Suprapubic skin (tissue), 4 donors: ENCODE data around the gene UBE4A.

Source experiments
- EP300 ChIP-seq: sonication (generic); formaldehyde crosslinking; IDR thresholded peaks from one replicate; pipeline ENCODE4 v1.6.1; 2017; ENCODE audit warnings: antibody characterized with exemption
- POLR2A ChIP-seq, 2 donors: fragments of 450-650 bp; IDR thresholded peaks; one replicate each; pipeline ENCODE4 v1.6.1; 2017; ENCODE audit warnings: antibody characterized with exemption in 2 of 2, mild to moderate bottlenecking in 2 of 2, moderate library complexity in 2 of 2
- POLR2AphosphoS5 ChIP-seq, 3 donors: sonication (generic); formaldehyde crosslinking; IDR thresholded peaks; one replicate each; pipeline ENCODE4 v1.6.1; 2017; ENCODE audit warnings: antibody characterized with exemption in 3 of 3
- TF ChIP-seq, protein P1 (sequence below), 2 donors: fragments of 200-600 bp in 1 of 2; fragments of 450-650 bp in 1 of 2; sonication (generic) in 1 of 2; IDR thresholded peaks; one replicate each; pipeline ENCODE4 v1.5.1; 2016 to 2019; ENCODE audit warnings: antibody characterized with exemption in 2 of 2, mild to moderate bottlenecking in 1 of 2, moderate library complexity in 1 of 2

DNA sequence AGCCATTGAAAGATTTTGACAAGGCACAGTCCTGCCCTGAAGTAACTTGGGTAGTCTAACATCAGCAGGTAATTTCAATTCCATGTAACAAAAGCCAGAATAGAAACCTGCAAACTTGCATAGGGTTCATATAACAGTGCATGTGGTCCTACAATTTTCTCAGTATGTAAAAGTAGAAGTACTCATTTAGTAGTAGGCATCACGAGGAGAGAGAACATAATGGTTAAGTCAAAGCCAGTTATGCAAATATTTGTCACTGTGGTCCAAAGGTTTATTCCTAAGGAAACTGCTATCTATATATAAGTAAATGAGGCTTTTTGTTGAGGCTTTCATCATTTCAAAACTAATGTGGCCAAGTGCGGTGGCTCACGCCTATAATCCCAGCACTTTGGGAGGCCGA, 52.1 kb downstream of the UBE4A start:
- TF ChIP-seq, protein P1, sequence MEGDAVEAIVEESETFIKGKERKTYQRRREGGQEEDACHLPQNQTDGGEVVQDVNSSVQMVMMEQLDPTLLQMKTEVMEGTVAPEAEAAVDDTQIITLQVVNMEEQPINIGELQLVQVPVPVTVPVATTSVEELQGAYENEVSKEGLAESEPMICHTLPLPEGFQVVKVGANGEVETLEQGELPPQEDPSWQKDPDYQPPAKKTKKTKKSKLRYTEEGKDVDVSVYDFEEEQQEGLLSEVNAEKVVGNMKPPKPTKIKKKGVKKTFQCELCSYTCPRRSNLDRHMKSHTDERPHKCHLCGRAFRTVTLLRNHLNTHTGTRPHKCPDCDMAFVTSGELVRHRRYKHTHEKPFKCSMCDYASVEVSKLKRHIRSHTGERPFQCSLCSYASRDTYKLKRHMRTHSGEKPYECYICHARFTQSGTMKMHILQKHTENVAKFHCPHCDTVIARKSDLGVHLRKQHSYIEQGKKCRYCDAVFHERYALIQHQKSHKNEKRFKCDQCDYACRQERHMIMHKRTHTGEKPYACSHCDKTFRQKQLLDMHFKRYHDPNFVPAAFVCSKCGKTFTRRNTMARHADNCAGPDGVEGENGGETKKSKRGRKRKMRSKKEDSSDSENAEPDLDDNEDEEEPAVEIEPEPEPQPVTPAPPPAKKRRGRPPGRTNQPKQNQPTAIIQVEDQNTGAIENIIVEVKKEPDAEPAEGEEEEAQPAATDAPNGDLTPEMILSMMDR (IDR thresholded peaks at IDR 0.05) = no peak
- TF ChIP-seq POLR2AphosphoS5 (IDR thresholded peaks at IDR 0.05) = no peak
- no peak for TF ChIP-seq POLR2A (IDR thresholded peaks at IDR 0.05)
- TF ChIP-seq EP300 = no peak
